HEK293 (cell line): Measurements from ENCODE around the gene TAGLN2.

Source experiments
- BCL11A ChIP-seq: fragments of 450-650 bp; formaldehyde crosslinking; IDR thresholded peaks from 2 replicates; pipeline ENCODE4 v1.5.1; 2016; ENCODE audit warnings: low read depth, missing biosample characterization, missing genetic modification characterization
- GLIS2 ChIP-seq: fragments of 450-650 bp; formaldehyde crosslinking; IDR thresholded peaks from 2 replicates; pipeline ENCODE4 v1.5.1; 2016; ENCODE audit warnings: missing biosample characterization, missing genetic modification characterization
- KLF17 ChIP-seq: fragments of 450-650 bp; formaldehyde crosslinking; IDR thresholded peaks from 2 replicates; pipeline ENCODE4 v1.5.1; 2016; ENCODE audit warnings: missing biosample characterization, missing genetic modification characterization
- KLF8 ChIP-seq: fragments of 450-650 bp; formaldehyde crosslinking; IDR thresholded peaks from 2 replicates; pipeline ENCODE4 v1.5.1; 2016; ENCODE audit warnings: missing biosample characterization, missing genetic modification characterization
- OSR2 ChIP-seq: fragments of 450-650 bp; formaldehyde crosslinking; IDR thresholded peaks from 2 replicates; pipeline ENCODE4 v1.5.1; 2016; ENCODE audit warnings: missing biosample characterization, missing genetic modification characterization
- PATZ1 ChIP-seq: fragments of 450-650 bp; formaldehyde crosslinking; IDR thresholded peaks from 2 replicates; pipeline ENCODE4 v1.5.1; 2016; ENCODE audit warnings: missing biosample characterization, missing genetic modification characterization
- SCRT1 ChIP-seq: fragments of 450-650 bp; formaldehyde crosslinking; IDR thresholded peaks from 2 replicates; pipeline ENCODE4 v1.5.1; 2016; ENCODE audit warnings: missing biosample characterization, missing genetic modification characterization, borderline replicate concordance
- ZBTB44 ChIP-seq: fragments of 450-650 bp; IDR thresholded peaks from 2 replicates; pipeline ENCODE4 v1.5.1; 2018; ENCODE audit warnings: missing biosample characterization, mild to moderate bottlenecking, missing genetic modification characterization
- ZBTB7A ChIP-seq: fragments of 450-650 bp; formaldehyde crosslinking; IDR thresholded peaks from 2 replicates; pipeline ENCODE4 v1.5.1; 2016; ENCODE audit warnings: low read depth, missing biosample characterization, missing genetic modification characterization
- ZFP41 ChIP-seq: fragments of 450-650 bp; formaldehyde crosslinking; IDR thresholded peaks from 2 replicates; pipeline ENCODE4 v1.5.1; 2016; ENCODE audit warnings: missing biosample characterization, missing genetic modification characterization, borderline replicate concordance
- ZNF132 ChIP-seq: fragments of 450-650 bp; formaldehyde crosslinking; IDR thresholded peaks from 2 replicates; pipeline ENCODE4 v1.5.1; 2017; ENCODE audit warnings: missing biosample characterization, missing genetic modification characterization, borderline replicate concordance
- ZNF133 ChIP-seq: fragments of 450-650 bp; formaldehyde crosslinking; IDR thresholded peaks from 2 replicates; pipeline ENCODE4 v1.5.1; 2016; ENCODE audit warnings: missing biosample characterization, missing genetic modification characterization
- ZNF184 ChIP-seq: fragments of 450-650 bp; IDR thresholded peaks from 2 replicates; pipeline ENCODE4 v1.5.1; 2018; ENCODE audit warnings: missing biosample characterization, mild to moderate bottlenecking, missing genetic modification characterization
- ZNF341 ChIP-seq: fragments of 450-650 bp; formaldehyde crosslinking; IDR thresholded peaks from 2 replicates; pipeline ENCODE4; 2016; ENCODE audit warnings: low read depth, missing biosample characterization, missing genetic modification characterization
- ZNF518A ChIP-seq: fragments of 450-650 bp; formaldehyde crosslinking; conservative IDR thresholded peaks from 2 replicates; pipeline ENCODE4 v1.5.1; 2016; ENCODE audit warnings: low read depth, missing biosample characterization, missing genetic modification characterization
- ZNF548 ChIP-seq: fragments of 450-650 bp; formaldehyde crosslinking; IDR thresholded peaks from 2 replicates; pipeline ENCODE4 v1.5.1; 2016; ENCODE audit warnings: missing biosample characterization, missing genetic modification characterization
- ZNF561 ChIP-seq: fragments of 450-650 bp; IDR thresholded peaks from 2 replicates; pipeline ENCODE4 v1.5.1; 2018; ENCODE audit warnings: missing biosample characterization, missing genetic modification characterization, borderline replicate concordance
- ZNF580 ChIP-seq: fragments of 450-650 bp; formaldehyde crosslinking; IDR thresholded peaks from 2 replicates; pipeline ENCODE4 v1.5.1; 2016; ENCODE audit warnings: missing biosample characterization, missing genetic modification characterization
- ZNF585B ChIP-seq: fragments of 450-650 bp; formaldehyde crosslinking; IDR thresholded peaks from 2 replicates; pipeline ENCODE4 v1.5.1; 2016; ENCODE audit warnings: missing biosample characterization, missing genetic modification characterization
- ZNF596 ChIP-seq: fragments of 450-650 bp; IDR thresholded peaks from 2 replicates; pipeline ENCODE4 v1.5.0; 2018; ENCODE audit warnings: missing biosample characterization, mild to moderate bottlenecking, missing genetic modification characterization, moderate library complexity
- ZNF610 ChIP-seq: fragments of 450-650 bp; formaldehyde crosslinking; IDR thresholded peaks from 2 replicates; pipeline ENCODE4 v1.5.1; 2016; ENCODE audit warnings: missing biosample characterization, missing genetic modification characterization, borderline replicate concordance
- ZNF623 ChIP-seq: fragments of 450-650 bp; formaldehyde crosslinking; IDR thresholded peaks from 2 replicates; pipeline ENCODE4 v1.5.1; 2016; ENCODE audit warnings: missing biosample characterization, missing genetic modification characterization
- ZNF658 ChIP-seq: fragments of 450-650 bp; formaldehyde crosslinking; IDR thresholded peaks from 2 replicates; pipeline ENCODE4; 2016; ENCODE audit warnings: missing biosample characterization, missing genetic modification characterization
- ZNF692 ChIP-seq: fragments of 450-650 bp; formaldehyde crosslinking; IDR thresholded peaks from 2 replicates; pipeline ENCODE4 v1.5.1; 2016; ENCODE audit warnings: missing biosample characterization, missing genetic modification characterization
- ZXDB ChIP-seq: fragments of 450-650 bp; formaldehyde crosslinking; IDR thresholded peaks from 2 replicates; pipeline ENCODE4 v1.5.1; 2016; ENCODE audit warnings: missing biosample characterization, missing genetic modification characterization

TAGLN2 gene

GRCh38 chr1:159916242-159917051, 8.9 kb downstream of the TAGLN2 start (continued):
- TF ChIP-seq ZNF692 (peak; percentile 88), OSR2 (tag by site-specific recombination) (peak; percentile 88), ZNF548 (tag by site-specific recombination) (no peak), ZNF610 (no peak), ZNF518A (tag by site-specific recombination) (peak; percentile 60), BCL11A (tag by site-specific recombination) (peak; percentile 90), ZNF580 (tag by site-specific recombination) (peak; percentile 87), ZNF341 (tag by site-specific recombination) (peak; percentile 51), SCRT1 (tag by site-specific recombination) (peak; percentile 96), ZNF184 (tag by site-specific recombination) (peak; percentile 90), ZNF132 (no peak), ZNF585B (tag by site-specific recombination) (no peak), ZNF561 (tag by site-specific recombination) (peak; percentile 97), KLF17 (tag by site-specific recombination) (peak; percentile 99), ZXDB (peak; percentile 99), ZBTB44 (tag by site-specific recombination) (peak; percentile 95), PATZ1 (tag by site-specific recombination) (peak; percentile 73), ZNF596 (peak; percentile 55), ZNF658 (no peak), ZFP41 (tag by site-specific recombination) (no peak), KLF8 (peak; percentile 99), ZBTB7A (tag by site-specific recombination) (0 out of 2 replicates have a peak, but pooled peaks have one; percentile 61), ZNF133 (tag by site-specific recombination) (no peak), GLIS2 (tag by site-specific recombination) (peak; percentile 62), ZNF623 (tag by site-specific recombination) (0 out of 2 replicates have a peak, but pooled peaks have one; percentile 38)
